GM12878 (cell line): ENCODE measurements around the gene LUZP2. TPM values are rescaled to one million over a fixed set of nuclear protein-coding genes. Genes with fewer than 3 reads are reported as not detected.

Source experiments
- ATAC-seq: fragments of 200-7000 bp; cut with Tn5 transposase; 3 replicates; pipeline ENCODE4 v1.9.1; 2020; ENCODE audit warnings: mild to moderate bottlenecking, moderate library complexity
- BruUV-seq: library from RNA; stranded (reverse); fragments of 400-500 nt; replicated peaks from 2 replicates; lab custom pipeline; 2021; lab: Mats Ljungman, UMichigan
- CTCF ChIA-PET: fragments of 300-600 bp; sonication (Branson Sonifier 250); formaldehyde crosslinking; extraction: SDS; loops from one replicate; lab custom pipeline; 2021; ENCODE audit warnings: inconsistent platforms; lab: Yijun Ruan, JAX
- POLR2A ChIA-PET: fragments of 350-600 bp; formaldehyde crosslinking; extraction: SDS; loops from one replicate; lab custom pipeline; 2021; ENCODE audit warnings: inconsistent platforms; lab: Charles Lee
- RAD21 ChIA-PET: fragments of 300-600 bp; sonication (Branson Sonifier 250); formaldehyde crosslinking; loops from one replicate; lab custom pipeline; 2023; ENCODE audit warnings: antibody characterized with exemption; ENCODE audit not compliant: unreplicated experiment; lab: Charles Lee
- SMC1A ChIA-PET: fragments of 300-600 bp; sonication (Branson Sonifier 250); formaldehyde crosslinking; loops from one replicate; lab custom pipeline; 2023; ENCODE audit not compliant: unreplicated experiment, uncharacterized antibody; lab: Charles Lee
- DNase-seq: peaks from one replicate; pipeline ENCODE4 v3.0.0-alpha.2; 2011; ENCODE audit warnings: low read depth, low spot score
- FAIRE-seq: peaks from 3 replicates; lab custom pipeline; 2011; peaks lifted over from hg19 to GRCh38; lab: Jason Lieb, UNC
- H2AFZ ChIP-seq: 2 replicates; pipeline ENCODE4 v1.6.0; 2011; ENCODE audit warnings: low read depth, low read length, control low read depth; ENCODE audit not compliant: control insufficient read depth
- H3K27ac ChIP-seq: 2 replicates; pipeline ENCODE4 v1.5.1; 2011; ENCODE audit warnings: control low read depth; ENCODE audit not compliant: control insufficient read depth, insufficient read depth
- H3K27me3 ChIP-seq, 2 experiments: replicated peaks in 1 of 2; 2 replicates each; pipeline versions ENCODE4 v1.6.0 to v1.6.1; 2011; ENCODE audit warnings: low read length in 1 of 2; ENCODE audit not compliant: control insufficient read depth in 2 of 2, insufficient read depth in 2 of 2
- H3K36me3 ChIP-seq, 2 experiments: 2 replicates each; pipeline ENCODE4 v1.5.1; 2011; ENCODE audit warnings: low read length in 1 of 2; ENCODE audit not compliant: control insufficient read depth in 2 of 2, insufficient read depth in 2 of 2
- H3K4me1 ChIP-seq: 2 replicates; pipeline ENCODE4 v1.6.1; 2011; ENCODE audit warnings: mild to moderate bottlenecking, low read length, moderate library complexity, mixed read lengths; ENCODE audit not compliant: control insufficient read depth, insufficient read depth
- H3K4me2 ChIP-seq: 2 replicates; pipeline ENCODE4 v1.6.0; 2011; ENCODE audit warnings: control low read depth; ENCODE audit not compliant: control insufficient read depth, insufficient read depth
- H3K4me3 ChIP-seq: fragments of 200-600 bp; sonication (generic); 2 replicates; pipeline ENCODE4 v1.5.1; 2016
- H3K79me2 ChIP-seq: 2 replicates; pipeline ENCODE4 v1.6.0; 2011; ENCODE audit warnings: low read length; ENCODE audit not compliant: control insufficient read depth, insufficient read depth
- H3K9ac ChIP-seq: 2 replicates; pipeline ENCODE4 v1.8.0; 2011; ENCODE audit warnings: low read length, control low read depth, mixed read lengths; ENCODE audit not compliant: control insufficient read depth, insufficient read depth
- H3K9me3 ChIP-seq: replicated peaks from 3 replicates; pipeline ENCODE4 v1.5.1; 2011; ENCODE audit warnings: mild to moderate bottlenecking, low read length; ENCODE audit not compliant: control insufficient read depth, insufficient read depth
- H4K20me1 ChIP-seq: 2 replicates; pipeline ENCODE4 v1.6.0; 2011; ENCODE audit not compliant: control insufficient read depth, insufficient read depth
- ATF3 ChIP-seq: IDR thresholded peaks from 2 replicates; pipeline ENCODE4 v1.6.1; 2011; ENCODE audit warnings: low read depth, mild to moderate bottlenecking, low read length, moderate library complexity, borderline replicate concordance; ENCODE audit errors: extremely low read depth
- BCLAF1 ChIP-seq: fragments of 450-650 bp; IDR thresholded peaks from 2 replicates; pipeline ENCODE4 v1.6.1; 2017; ENCODE audit warnings: antibody characterized with exemption, mild to moderate bottlenecking, moderate library complexity
- CHD2 ChIP-seq: IDR thresholded peaks from 2 replicates; pipeline ENCODE4 v1.6.1; 2011; ENCODE audit warnings: low read depth, low read length, improper control_type of control experiment, borderline replicate concordance
- CREB1 ChIP-seq: IDR thresholded peaks from 2 replicates; pipeline ENCODE4 v1.6.1; 2012; ENCODE audit warnings: low read depth, mild to moderate bottlenecking, inconsistent platforms
- E2F8 ChIP-seq: fragments of 450-650 bp; IDR thresholded peaks from 2 replicates; pipeline ENCODE4 v1.6.1; 2018; ENCODE audit warnings: mild to moderate bottlenecking, low read depth, moderate library complexity; ENCODE audit not compliant: partially characterized antibody
- IKZF1 ChIP-seq: fragments of 450-650 bp; conservative IDR thresholded peaks from 2 replicates; pipeline ENCODE4 v1.6.1; 2017; ENCODE audit warnings: antibody characterized with exemption, mild to moderate bottlenecking
- MLLT1 ChIP-seq: fragments of 450-650 bp; IDR thresholded peaks from 2 replicates; pipeline ENCODE4 v1.6.1; 2016; ENCODE audit warnings: mild to moderate bottlenecking
- MTA3 ChIP-seq: IDR thresholded peaks from 2 replicates; pipeline ENCODE4 v1.6.1; 2012; ENCODE audit warnings: low read length, inconsistent platforms, borderline replicate concordance
- PML ChIP-seq: IDR thresholded peaks from 2 replicates; pipeline ENCODE4 v1.6.1; 2012; ENCODE audit warnings: low read length, inconsistent platforms
- STAT1 ChIP-seq: fragments of 450-650 bp; conservative IDR thresholded peaks from 2 replicates; pipeline ENCODE4 v1.6.1; 2014; ENCODE audit warnings: antibody characterized with exemption, mild to moderate bottlenecking
- SUZ12 ChIP-seq: fragments of 200-600 bp; sonication (generic); IDR thresholded peaks from one replicate; pipeline ENCODE4 v1.6.1; 2018; ENCODE audit warnings: antibody characterized with exemption, mild to moderate bottlenecking; ENCODE audit not compliant: unreplicated experiment
- TARDBP ChIP-seq: IDR thresholded peaks from 2 replicates; pipeline ENCODE4 v1.6.1; 2016; ENCODE audit warnings: borderline replicate concordance
- TBL1XR1 ChIP-seq: IDR thresholded peaks from 2 replicates; pipeline ENCODE4 v1.6.1; 2012; ENCODE audit warnings: low read depth, low read length, improper control_type of control experiment
- WGBS: methylation state at CpG from one replicate; pipeline ENCODE4 v1.1.6; 2016; ENCODE audit warnings: low lambda C conversion rate; ENCODE audit not compliant: insufficient replicate concordance, insufficient coverage; ENCODE audit errors: missing lambda C conversion rate; 5-methylcytosine and 5-hydroxymethylcytosine counted together
- in situ Hi-C: fragments of 300-500 bp; cut with MboI; formaldehyde crosslinking; loops from 9 replicates; pipeline ENCODE4 v1.14.3; 2018; ENCODE audit warnings: mixed read lengths
- intact Hi-C: fragments of 100-400 bp; cut with micrococcal nuclease; formaldehyde crosslinking; loops from one replicate; pipeline ENCODE4 v1.14.2; 2022; ENCODE audit not compliant: unreplicated experiment
- polyA plus RNA-seq, 11 experiments: library from polyadenylated mRNA; depleted of rRNA in 4 of 11; unstranded in 6 of 11; stranded (reverse) in 5 of 11; fragments of >200 nt; fragmentation: Nextera tagmentation in 4 of 11; fragmentation: Illumina TruSeq in 1 of 11; extraction: Ambion mirVana in 4 of 11; extraction: Trizol in 1 of 11; gene quantifications; 1 replicate in 1 of 11; 2 replicates in 10 of 11; pipeline versions ENCODE4 v1.2.1 to v1.2.3, GENCODE V29; 2011 to 2016; ENCODE audit warnings: inconsistent platforms in 2 of 11, missing spikeins in 2 of 11, low read depth in 1 of 11
- total RNA-seq, 4 experiments: library from RNA; depleted of rRNA in 3 of 4; stranded (reverse); fragments of >200 nt in 3 of 4; fragmentation: Illumina TruSeq in 1 of 4; extraction: Trizol in 1 of 4; gene quantifications; 2 replicates each; pipeline versions ENCODE4 v1.2.1 to v1.2.3, GENCODE V29; 2013 to 2021

The LUZP2 gene
- total and polyA plus RNA-seq, 10 of the 15 experiments (the other 5 are each of a cell fraction or from before 2014, with no cell fraction given) = not detected

GRCh38 chr11:25066706-25067105, 569.9 kb downstream of the LUZP2 start (continued):
- TF ChIP-seq E2F8 = no peak

- ATAC-seq (no peak), FAIRE-seq (no peak), DNase-seq (no peak)
- Histone ChIP-seq H3K9ac (no peak overlapping the region), H3K9me3 (no peaks in the 10 kb centered on the region), H3K79me2 (no peaks in the 10 kb centered on the region), H3K27me3 (no peaks in the 10 kb centered on the region), H4K20me1 (no peaks in the 10 kb centered on the region), H2AFZ (no peak overlapping the region), H3K4me1 (no peaks in the 10 kb centered on the region), H3K36me3 (no peaks in the 10 kb centered on the region), H3K4me2 (no peak overlapping the region), H3K4me3 (no peak overlapping the region), H3K27ac (no peak overlapping the region)
- POLR2A ChIA-PET = no interaction called here
- WGBS = 38% methylated on average over 4 of the region's 4 CpGs
- intact Hi-C loops = no loop called here
- in situ Hi-C loops = no loop called here
- SMC1A ChIA-PET = interaction anchor here (1.0 to 1.2 kb wide), 2 partner anchors 13 to 25 kb away, joined by 3 read pairs; no protein-coding TSS in a partner anchor
- RAD21 ChIA-PET = no interaction called here
- CTCF ChIA-PET = no interaction called here
- BruUV-seq = no TSS peak
- TF ChIP-seq TBL1XR1 (no peak), TARDBP (no peak), PML (no peak), MTA3 (no peak), BCLAF1 (no peak), CHD2 (no peak), SUZ12 (no peak), CREB1 (no peak), IKZF1 (no peak), MLLT1 (no peak), ATF3 (no peak), STAT1 (no peak)
Measured at GRCh38 chr11:25068451-25068850, 571.6 kb downstream of the LUZP2 start.
